ENCODE measurements around the gene FGF14.

FGF14 gene

DNA sequence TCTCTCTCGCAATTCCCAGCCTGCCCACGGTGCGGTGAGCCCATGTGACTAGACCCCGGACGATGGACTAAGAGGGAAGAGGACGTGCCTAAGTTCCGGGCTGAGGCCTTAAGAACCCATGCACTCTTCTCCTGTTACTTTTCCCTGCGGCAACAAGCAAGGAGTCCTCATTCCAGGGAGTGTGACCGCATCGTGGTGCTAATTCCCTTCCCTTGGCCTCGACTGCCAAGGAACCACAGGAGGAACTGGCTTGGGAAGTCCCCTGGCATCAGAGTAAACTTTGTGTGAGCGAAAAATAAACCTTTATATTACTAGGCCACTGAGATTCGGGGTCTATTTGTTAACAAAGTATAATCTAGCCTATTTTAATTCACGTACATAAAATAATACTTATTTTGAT lies 34.0 kb downstream of the FGF14 start:
- DNase-seq (ENCODE audit: low read depth in 2 of 2), result no peak

DNA sequence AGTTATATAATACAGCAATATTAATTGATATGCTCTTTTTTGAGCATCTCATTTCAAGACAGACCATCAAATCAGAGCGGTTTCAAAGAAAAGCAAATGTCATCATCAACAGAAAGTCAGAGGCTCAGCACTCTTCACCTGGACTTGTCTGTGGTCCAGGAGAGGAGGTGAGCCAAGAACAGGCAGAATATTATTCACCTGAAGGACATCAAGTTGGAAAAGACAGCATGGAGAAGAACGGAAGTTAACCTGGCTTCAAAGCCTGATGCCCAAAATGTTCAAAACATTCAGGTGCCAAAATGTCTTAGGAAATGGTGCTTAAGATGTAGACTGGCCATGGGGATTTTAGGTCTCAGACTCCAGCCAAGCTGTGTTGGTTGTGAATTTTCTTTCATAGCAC lies 40.7 kb downstream of the FGF14 start:
- no peak for DNase-seq (ENCODE audit: low read depth in 2 of 2)

DNA sequence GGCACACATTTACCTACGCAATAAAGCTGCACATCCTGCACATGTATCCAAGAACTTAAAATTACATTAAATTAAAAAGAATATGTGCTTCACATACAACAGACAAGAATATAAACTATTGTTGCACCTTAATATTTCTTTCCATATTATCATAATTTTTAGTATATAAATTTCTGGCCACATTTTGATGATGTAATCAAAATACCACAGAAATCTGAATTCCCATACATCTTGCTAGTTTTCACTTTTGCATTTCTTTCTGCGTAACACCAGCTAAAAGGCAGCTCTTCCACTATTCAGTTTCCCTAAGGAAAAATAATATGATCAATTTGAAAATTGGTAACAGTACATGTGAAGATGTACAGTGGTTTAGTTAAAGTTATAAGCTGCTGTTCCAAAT lies 42.6 kb downstream of the FGF14 start:
- DNase-seq (ENCODE audit: low read depth in 2 of 2), result no peak

DNA sequence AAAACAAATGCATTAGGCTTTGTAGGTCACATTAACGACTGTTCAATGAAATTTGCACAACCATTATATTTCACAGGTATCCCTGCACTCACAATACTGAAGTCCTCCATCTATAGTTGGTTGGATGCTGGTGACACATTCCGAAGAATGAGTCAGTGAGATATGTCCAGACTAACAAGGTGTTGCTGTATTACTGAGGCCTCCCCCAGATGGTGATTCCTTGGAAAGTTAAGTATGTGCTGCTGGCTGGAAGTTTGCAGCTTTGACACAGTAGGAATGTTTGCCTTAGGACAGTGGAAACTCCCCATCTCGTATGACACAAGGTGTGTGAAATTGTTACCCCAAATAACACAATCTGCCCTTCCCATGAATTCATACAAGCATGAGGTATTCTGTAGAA lies 46.6 kb downstream of the FGF14 start:
- no peak for DNase-seq (ENCODE audit: low read depth in 2 of 2)

DNA sequence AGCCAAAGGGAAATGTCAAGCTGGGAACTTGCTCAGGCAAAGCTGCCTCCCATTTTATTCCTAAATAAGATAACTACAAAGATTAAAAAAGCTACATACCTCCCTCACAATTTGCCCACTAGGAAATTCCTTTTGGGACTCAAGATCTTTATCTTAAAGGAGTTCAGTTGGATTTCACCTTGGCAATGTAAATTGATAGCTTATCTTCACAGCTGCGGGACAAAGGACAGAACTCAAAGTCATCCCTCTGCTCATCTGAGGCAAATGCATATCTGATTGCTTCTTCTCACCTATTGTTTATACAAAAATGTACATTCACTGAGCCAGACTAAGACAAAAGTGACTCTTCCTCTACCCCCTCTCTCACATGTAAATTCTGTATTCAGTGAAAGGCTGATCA lies 47.8 kb downstream of the FGF14 start:
- DNase-seq (ENCODE audit: low read depth in 2 of 2), result no peak

DNA sequence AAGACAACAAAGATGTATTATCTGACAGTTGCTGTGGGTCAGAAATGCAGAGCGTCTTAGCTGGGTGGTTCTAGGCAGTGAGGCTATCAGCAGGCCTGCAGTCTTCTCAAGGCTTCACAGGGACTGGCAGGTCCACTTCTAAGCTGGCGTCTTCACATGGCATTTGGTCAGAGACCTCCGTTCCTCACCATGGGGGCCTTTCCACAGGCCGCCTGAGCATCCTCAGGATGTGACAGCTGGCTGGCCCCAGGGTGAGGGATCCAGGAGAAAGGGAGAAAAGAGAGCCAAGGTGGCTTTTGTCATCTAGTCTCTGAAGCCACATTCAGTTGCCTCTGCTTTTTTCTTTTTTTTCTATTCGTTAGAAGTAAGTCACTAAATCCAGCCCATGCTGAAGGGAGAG lies 50.3 kb downstream of the FGF14 start:
- DNase-seq (ENCODE audit: low read depth in 2 of 2), result no peak

DNA sequence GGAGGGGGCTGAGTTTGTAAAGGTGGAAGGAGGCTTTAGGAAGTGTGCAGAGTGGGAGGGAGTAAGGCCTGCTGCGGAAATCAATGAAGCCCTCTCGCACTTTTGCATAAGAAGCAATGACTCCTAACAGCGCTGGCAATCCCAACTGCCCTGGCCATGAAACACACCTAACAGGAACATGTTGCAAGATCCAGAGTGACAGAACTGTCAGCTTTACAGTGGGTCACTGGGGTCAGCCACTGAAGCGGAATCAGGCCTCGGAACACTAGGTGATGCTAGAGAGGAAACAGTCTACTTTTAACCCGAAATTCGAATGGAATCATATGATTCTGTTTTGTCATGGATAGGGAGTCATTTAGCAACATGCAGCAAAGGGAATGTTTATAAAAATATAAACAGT lies 54.4 kb downstream of the FGF14 start:
- DNase-seq (ENCODE audit: low read depth in 2 of 2), result no peak

DNA sequence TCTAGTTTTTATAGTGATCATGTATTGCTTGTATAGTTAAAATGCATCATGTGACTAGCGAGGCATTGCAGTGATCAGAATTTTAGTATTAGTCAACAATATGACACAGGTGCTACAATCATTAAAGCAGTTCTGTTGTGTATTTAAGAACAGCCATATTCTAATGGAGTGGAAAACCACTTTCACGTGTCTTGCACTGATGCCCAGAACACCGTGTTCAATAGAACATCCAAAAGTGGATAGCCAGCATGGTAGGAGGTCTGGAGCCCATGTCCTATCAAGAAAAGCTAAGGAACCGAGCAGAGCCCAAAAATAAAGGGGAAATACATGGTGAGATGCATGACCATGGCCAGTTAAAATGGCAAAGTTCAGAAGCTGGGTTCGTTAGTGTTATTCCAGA lies 55.1 kb downstream of the FGF14 start:
- no peak for DNase-seq (ENCODE audit: low read depth in 2 of 2)

DNA sequence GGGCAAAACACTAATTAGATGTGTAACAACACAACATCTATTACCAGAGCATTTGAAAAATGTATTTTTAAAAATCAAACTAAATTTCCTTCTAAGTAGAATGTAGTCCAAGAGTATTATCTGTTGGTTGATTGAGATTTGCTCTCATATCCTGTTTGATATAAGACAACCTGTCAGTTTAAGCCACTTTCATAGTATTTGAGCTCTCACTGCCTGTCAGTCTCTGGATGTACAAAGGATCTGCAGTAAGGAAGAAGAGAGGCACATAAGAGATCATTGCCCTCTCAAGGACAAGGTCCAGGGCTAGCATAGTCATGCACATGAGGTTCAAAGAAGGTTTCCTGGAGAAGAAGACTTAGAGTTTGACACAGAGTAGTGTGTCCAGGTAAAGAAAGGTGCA lies 57.4 kb downstream of the FGF14 start:
- DNase-seq (ENCODE audit: low read depth in 2 of 2), result no peak

DNA sequence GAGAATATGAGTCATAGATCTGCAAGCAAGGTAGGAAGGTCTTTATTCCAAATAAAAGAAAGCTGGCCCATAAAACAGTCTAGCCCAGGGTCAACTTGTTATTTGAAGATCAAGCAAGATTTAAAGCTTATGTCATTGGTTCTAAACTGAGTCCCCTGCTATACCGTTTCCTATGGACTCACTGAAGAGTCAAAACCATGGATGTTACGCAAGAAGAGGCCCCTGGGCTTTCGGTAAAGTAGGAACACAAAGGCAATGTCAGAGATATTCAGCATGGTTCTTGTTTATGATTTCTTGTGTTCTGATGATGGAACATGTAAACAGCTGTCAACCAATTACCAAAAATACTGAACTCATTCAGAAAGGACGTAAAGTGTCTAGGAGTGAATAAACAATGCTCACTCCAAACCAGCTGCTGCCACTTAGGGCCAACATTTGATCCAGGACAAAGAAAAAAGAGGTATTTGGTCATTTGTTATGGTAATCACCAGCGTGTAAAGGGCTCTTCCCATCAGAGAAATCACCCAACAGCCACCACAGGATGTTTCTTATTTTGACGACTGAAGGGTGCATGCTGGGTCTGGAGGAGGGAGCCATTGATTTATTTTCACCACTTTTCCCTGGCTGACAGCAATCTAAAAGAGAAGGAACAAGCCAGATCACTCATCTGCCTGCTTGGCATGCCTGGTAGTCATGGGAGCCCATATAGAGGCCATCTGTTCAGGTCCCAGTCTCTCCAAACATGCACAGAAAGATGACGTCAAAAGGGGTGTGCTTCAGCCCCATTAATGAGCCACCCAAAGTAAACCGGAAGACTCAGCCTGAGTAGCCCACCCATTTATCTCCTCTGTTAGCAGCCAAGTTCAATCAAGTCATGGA lies 68.3 kb downstream of the FGF14 start:
- DNase-seq (ENCODE audit: low read depth in 2 of 2), result no peak

DNA sequence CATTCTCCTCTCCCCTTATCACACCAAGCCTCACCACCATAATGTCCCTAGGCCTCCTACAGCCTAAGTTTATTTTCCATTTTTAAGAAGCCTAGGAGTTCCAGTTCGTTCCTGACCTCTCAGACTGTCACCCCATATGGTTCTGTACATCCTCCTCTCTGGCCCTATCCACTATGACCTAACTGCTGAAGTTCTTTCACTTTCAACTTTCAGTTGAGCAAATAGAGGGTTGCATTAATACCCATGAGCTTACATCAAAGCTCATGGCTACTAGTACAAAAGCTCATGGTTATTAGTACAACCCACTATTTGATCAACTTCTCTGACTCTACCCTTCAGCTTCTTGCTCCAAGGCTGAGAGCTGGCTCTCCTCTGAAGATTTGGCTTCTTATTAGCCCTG lies 72.9 kb downstream of the FGF14 start:
- no peak for DNase-seq (ENCODE audit: low read depth in 2 of 2)

DNA sequence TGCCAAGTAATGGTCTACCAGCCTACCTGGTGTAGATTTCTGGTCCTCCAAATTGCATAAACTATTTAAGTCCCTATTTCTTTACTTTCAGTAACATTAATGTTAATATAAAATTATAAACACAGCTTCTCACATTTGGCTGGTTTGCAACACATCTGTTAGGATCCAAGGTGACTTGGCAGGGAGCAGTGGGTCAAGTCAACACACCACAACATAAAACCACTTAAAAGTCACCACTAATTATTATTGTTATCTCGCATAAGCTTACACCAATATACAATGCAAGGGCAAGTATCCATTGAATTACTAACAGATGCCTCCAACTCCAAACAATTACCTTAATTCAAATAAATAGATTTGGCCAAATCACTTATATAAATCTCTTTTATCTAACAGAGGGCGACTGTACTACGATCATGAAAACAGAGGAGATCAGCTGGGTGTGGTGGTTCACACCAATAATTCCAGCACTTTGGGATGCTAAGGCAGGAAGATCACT lies 74.7 kb downstream of the FGF14 start:
- DNase-seq (ENCODE audit: low read depth in 2 of 2), result no peak

DNA sequence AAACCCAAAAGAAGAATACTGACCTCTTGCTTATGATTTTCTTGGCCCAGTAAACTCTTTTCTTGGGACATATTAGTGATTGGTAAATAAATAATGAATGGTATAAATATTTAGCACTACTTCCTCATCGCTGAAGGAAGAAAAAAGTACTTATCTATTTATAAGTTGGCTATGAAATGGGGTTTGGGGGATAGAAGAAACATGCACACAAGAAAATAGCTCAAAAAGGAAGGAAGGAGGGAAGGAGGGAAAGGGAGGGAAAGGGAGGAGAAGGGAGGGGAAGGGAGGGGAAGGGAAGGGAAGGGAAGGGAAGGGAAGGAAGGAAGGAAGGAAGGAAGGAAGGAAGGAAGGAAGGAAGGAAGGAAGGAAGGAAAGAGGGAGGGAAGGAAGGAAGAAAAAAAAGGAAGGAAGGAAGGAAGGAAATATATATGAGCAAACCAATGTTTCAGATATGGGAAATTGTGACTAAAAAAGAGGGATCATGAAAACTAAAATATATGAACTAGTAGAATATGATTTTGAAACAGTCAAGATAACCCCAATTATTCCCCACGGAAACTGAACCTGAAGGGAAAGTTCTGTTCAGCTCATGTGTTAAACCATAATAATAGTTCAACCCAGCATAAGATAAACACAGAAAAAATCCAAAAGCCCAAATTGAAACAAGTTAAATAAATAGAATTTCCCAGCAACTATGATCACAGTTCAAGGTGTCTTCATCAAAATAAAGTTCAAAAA lies 75.3 kb downstream of the FGF14 start:
- no peak for DNase-seq (ENCODE audit: low read depth in 2 of 2)

DNA sequence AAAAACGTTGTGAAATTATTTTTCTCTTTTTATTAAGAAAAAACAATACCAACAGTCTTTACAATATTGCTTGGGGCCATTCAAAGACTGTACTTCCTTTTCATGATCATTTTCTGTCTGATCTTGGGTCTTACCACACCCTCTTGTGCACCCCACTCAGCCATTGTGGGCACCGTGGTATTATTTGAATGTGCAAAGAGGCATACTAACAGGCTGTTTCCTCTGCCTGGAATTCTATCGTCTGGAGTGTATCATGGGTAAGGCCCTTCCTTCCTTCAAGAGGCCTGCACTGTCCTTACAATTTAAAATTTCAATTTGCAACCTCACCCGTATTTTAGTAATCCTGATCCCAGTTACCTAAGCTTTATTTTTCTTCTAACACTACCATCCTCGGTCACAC lies 76.5 kb downstream of the FGF14 start:
- DNase-seq (ENCODE audit: low read depth in 2 of 2), result no peak

DNA sequence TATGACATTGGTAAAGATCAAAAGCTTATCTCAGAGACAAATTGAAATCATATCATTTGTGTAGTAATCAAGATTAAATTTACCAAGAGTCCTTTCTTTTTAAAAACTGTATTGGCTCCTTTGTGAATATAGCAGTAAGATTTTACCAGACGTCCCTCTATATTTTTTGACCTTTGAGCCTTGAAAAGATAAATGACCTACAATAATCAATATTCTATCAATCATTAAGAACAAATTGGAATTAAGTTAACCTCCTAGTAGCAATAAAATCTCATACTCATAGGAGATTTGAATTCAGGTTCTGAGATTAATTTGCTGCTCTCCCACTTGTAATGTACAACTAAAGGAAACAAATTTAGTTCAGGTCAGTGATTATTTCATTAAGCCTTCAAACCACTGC lies 78.3 kb downstream of the FGF14 start:
- DNase-seq (ENCODE audit: low read depth in 2 of 2), result no peak

DNA sequence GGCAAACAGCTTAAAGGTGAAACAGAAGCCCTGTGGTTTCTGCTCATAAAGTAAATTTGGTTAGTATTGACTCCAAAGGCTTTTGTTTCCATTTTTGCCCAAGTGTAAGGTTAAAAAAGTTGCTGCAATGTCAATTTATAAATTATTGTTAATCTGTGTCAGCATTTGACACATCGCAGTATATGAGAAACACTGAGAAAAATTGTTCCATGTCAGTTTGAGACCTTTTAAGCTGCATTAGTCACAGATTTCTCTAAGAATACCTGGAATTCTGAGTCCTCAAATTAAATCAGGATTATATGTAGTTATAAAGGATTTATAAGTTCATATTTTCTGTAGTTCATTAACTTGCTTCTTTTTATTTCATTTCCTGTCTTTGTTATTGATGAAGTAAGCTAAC lies 78.8 kb downstream of the FGF14 start:
- DNase-seq (ENCODE audit: low read depth in 2 of 2), result no peak

DNA sequence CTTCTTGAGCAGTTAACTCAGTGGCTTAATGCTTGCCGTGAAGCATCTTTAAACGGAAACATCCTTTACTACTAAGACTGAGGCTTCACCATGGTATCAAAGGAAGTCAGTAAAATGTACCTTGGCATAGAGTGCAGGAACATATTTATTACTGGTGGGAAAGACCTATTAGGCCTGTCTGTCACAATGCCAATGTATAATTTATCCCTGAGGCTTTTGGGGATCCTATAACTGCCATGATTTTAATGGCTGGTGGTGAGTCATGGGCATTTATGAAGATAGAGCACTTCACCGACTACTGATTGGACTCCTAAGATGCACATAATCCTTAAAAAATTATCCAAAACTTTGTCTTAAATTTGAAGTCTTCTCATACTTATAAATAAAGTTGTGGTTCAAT lies 79.6 kb downstream of the FGF14 start:
- DNase-seq (ENCODE audit: low read depth in 2 of 2), result no peak

DNA sequence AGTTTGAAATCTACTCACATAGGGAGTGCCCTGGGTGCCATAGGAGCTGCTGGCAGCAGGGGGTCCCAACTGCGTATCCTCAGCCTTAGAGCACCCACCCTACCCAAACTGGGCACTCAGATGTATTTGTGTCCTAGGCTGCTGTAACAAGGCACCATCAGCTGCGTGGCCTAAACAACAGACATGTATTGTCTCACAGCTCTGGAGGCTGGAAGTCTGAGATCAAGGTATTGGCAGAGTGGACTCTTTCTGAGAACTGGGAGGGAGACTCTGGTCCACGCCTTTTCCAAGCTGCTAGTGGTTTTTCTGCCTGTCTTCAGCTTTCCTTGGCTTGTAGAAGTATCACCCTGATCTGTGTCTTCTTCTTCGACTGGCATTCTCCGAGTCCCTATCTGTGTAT lies 83.6 kb downstream of the FGF14 start:
- DNase-seq (ENCODE audit: low read depth in 2 of 2), result no peak

DNA sequence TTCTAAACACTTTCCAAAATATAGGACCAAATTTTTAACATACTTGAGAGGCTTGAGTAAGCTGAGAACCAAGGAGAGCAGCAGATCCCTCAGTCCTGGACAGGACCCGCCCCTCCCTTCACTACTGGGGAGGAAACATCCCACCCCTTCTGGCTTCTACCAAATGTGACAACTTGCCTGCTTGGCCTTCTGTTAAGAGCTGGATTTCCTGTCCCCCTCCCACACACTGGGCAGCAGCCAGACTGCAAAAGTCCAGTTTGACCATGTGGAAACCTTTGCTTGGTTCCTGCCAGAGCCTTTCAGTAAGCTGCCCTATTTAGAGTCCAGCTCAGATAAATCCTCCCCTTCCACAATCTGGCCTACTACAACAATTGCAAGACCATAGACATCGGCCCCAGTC lies 84.3 kb downstream of the FGF14 start:
- no peak for DNase-seq (ENCODE audit: low read depth in 2 of 2)

DNA sequence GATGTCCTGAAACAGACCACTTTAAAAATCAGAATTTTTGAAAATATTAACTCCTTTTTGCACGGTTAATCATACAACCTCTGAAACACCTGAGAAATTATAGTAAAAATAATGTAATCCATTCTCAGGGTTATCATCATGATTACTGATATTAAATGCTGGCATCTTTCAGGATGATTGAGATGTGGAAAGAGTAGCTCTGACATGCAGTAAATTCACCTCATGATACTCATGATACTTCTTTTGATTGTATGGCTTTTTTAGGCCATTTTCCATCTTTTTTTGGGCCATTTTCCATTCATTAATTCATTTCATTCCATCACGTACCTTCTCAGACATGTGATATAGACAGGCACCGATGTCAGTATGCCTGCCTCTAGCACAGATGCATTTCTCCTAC lies 85.1 kb downstream of the FGF14 start:
- no peak for DNase-seq (ENCODE audit: low read depth in 2 of 2)

DNA sequence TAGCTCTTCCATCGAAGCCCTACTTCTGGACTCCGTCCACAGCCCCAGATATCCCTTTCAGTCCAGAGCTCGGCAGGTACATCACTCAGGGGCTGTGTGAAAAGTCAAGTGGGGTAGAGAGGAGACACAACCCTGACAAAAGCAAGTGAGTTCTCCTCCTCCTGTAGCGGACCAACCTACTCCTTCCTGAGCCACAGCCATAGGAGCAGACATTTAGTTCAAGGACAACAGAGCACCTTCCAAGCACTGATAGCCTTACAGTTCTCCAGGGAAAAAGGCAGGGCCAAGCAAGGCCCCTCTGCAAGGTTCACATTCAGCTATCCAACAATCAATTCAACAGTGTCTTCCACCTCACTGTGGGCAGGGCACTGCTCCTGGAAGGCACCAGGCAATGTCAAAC lies 89.0 kb downstream of the FGF14 start:
- no peak for DNase-seq (ENCODE audit: low read depth in 2 of 2)

DNA sequence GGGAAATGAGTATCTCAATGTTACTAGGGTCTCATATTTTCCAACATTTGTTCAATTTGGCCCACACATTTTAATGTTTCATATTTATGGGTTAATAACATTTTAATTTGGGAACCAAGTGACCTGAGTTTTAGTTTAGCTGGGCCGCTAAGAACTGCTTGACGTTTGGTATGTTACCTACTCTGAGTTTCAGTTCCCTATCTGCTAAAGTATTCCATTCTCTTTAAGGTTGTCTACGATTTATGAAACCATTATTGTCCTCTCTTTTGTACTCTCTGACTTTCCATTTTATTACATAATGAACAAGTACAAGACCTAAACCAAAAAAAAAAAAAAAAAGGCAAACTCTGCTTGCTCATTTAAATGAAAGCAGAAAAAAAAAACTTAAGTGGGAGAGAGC lies 89.9 kb downstream of the FGF14 start:
- DNase-seq (ENCODE audit: low read depth in 2 of 2), result no peak

DNA sequence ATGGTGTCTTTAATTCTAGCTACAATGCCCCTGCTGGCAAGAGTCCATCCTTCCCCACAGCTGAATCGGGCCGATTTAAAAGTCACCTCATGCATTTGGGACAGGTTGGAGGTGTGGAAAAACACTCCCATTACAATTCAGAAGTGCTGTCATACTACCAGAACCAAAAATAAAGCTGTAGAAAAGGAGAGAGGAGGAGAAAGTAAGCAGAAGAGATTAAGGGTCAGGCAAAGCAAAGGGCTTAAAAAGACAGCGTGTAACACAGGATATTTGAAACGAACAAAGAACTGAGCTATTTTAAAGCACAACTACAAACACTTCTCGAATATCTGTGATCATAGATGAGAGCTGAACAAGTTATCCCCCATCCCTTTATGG lies 90.4 kb downstream of the FGF14 start:
- no peak for DNase-seq (ENCODE audit: low read depth in 2 of 2)
